Measurements from ENCODE around the gene TANC1.

The TANC1 gene

GRCh38 chr2:159187106-159187505, 218.7 kb downstream of the TANC1 start:
- TF ChIP-seq, protein P1, sequence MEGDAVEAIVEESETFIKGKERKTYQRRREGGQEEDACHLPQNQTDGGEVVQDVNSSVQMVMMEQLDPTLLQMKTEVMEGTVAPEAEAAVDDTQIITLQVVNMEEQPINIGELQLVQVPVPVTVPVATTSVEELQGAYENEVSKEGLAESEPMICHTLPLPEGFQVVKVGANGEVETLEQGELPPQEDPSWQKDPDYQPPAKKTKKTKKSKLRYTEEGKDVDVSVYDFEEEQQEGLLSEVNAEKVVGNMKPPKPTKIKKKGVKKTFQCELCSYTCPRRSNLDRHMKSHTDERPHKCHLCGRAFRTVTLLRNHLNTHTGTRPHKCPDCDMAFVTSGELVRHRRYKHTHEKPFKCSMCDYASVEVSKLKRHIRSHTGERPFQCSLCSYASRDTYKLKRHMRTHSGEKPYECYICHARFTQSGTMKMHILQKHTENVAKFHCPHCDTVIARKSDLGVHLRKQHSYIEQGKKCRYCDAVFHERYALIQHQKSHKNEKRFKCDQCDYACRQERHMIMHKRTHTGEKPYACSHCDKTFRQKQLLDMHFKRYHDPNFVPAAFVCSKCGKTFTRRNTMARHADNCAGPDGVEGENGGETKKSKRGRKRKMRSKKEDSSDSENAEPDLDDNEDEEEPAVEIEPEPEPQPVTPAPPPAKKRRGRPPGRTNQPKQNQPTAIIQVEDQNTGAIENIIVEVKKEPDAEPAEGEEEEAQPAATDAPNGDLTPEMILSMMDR (conservative IDR thresholded peaks at IDR 0.05; ENCODE audit: low read depth, low read length), result no peak
- H3K4me3 ChIP-seq (ENCODE audit: low read length), result no peak overlapping the region
- DNase-seq (ENCODE audit: low read depth), result no peak

GRCh38 chr2:159188449-159188848, 220.0 kb downstream of the TANC1 start:
- DNase-seq (ENCODE audit: low read depth), result no peak
- H3K4me3 ChIP-seq (ENCODE audit: low read length), result no peak overlapping the region
- TF ChIP-seq, protein P1 (conservative IDR thresholded peaks at IDR 0.05; ENCODE audit: low read depth, low read length), result no peak

GRCh38 chr2:159192371-159192918, 224.0 kb downstream of the TANC1 start:
- H3K4me3 ChIP-seq (ENCODE audit: low read length), result no peak overlapping the region
- DNase-seq (ENCODE audit: low read depth), result no peak
- TF ChIP-seq, protein P1 (conservative IDR thresholded peaks at IDR 0.05; ENCODE audit: low read depth, low read length), result no peak

GRCh38 chr2:159193791-159194190, 225.4 kb downstream of the TANC1 start:
- H3K4me3 ChIP-seq (ENCODE audit: low read length), result no peak overlapping the region
- TF ChIP-seq, protein P1 (conservative IDR thresholded peaks at IDR 0.05; ENCODE audit: low read depth, low read length), result no peak
- no peak for DNase-seq (ENCODE audit: low read depth)

- no peak for DNase-seq (ENCODE audit: low read depth)
- TF ChIP-seq, protein P1 (conservative IDR thresholded peaks at IDR 0.05; ENCODE audit: low read depth, low read length), result no peak
- H3K4me3 ChIP-seq (ENCODE audit: low read length), result no peak overlapping the region
These were observed 225.8 kb downstream of the TANC1 start for GRCh38 chr2:159194241-159194640.

GRCh38 chr2:159195697-159196096, 227.3 kb downstream of the TANC1 start:
- no peak overlapping the region for H3K4me3 ChIP-seq (ENCODE audit: low read length)
- TF ChIP-seq, protein P1 (conservative IDR thresholded peaks at IDR 0.05; ENCODE audit: low read depth, low read length), result no peak
- no peak for DNase-seq (ENCODE audit: low read depth)

GRCh38 chr2:159196393-159196925, 228.0 kb downstream of the TANC1 start:
- no peak for DNase-seq (ENCODE audit: low read depth)
- no peak overlapping the region for H3K4me3 ChIP-seq (ENCODE audit: low read length)
- TF ChIP-seq, protein P1 (conservative IDR thresholded peaks at IDR 0.05; ENCODE audit: low read depth, low read length), result no peak

Measured in retinal pigment epithelial cell (primary cell).